Fibroblast of gingiva (primary cell): ENCODE results near the gene SSR1.

ENCODE experiments used
- DNase-seq: peaks from one replicate; pipeline ENCODE4 v3.0.0-alpha.2; 2011; ENCODE audit warnings: low read depth

Gene SSR1

GRCh38 chr6:7258231-7258763 lies 54.7 kb downstream of the SSR1 start:
- no peak for DNase-seq

GRCh38 chr6:7257521-7258230 lies 55.3 kb downstream of the SSR1 start:
- DNase-seq, result no peak

- DNase-seq, result no peak
Measured at GRCh38 chr6:7256785-7257184, 56.2 kb downstream of the SSR1 start.

- no peak for DNase-seq
Measured at GRCh38 chr6:7255918-7256317, 57.1 kb downstream of the SSR1 start.

GRCh38 chr6:7254980-7255835 lies 57.8 kb downstream of the SSR1 start:
- no peak for DNase-seq

- DNase-seq, result no peak
Measured at GRCh38 chr6:7252390-7252789, 60.6 kb downstream of the SSR1 start.

GRCh38 chr6:7251646-7252260 lies 61.2 kb downstream of the SSR1 start:
- DNase-seq, result no peak

GRCh38 chr6:7250812-7251211 lies 62.2 kb downstream of the SSR1 start:
- no peak for DNase-seq

GRCh38 chr6:7249946-7250643 lies 62.9 kb downstream of the SSR1 start:
- no peak for DNase-seq

- DNase-seq, result no peak
Measured at GRCh38 chr6:7249391-7249790, 63.6 kb downstream of the SSR1 start.

GRCh38 chr6:7247828-7248227 lies 65.2 kb downstream of the SSR1 start:
- DNase-seq, result no peak

GRCh38 chr6:7247179-7247456 lies 65.9 kb downstream of the SSR1 start:
- no peak for DNase-seq

- DNase-seq, result no peak
Measured at GRCh38 chr6:7246401-7247178, 66.4 kb downstream of the SSR1 start.

GRCh38 chr6:7245668-7246393 lies 67.2 kb downstream of the SSR1 start:
- DNase-seq, result no peak

GRCh38 chr6:7243179-7243981 lies 69.6 kb downstream of the SSR1 start:
- DNase-seq, result peak; percentile 42

- DNase-seq, result no peak
Measured at GRCh38 chr6:7242835-7243178, 70.2 kb downstream of the SSR1 start.

- no peak for DNase-seq
Measured at GRCh38 chr6:7241709-7242645, 71.0 kb downstream of the SSR1 start.

GRCh38 chr6:7241160-7241559 lies 71.8 kb downstream of the SSR1 start:
- DNase-seq, result no peak

GRCh38 chr6:7240351-7240750 lies 72.6 kb downstream of the SSR1 start:
- no peak for DNase-seq
